ENCODE data around the gene RGS2.

Gene RGS2

GRCh38 chr1:192860478-192861185 is 51.8 kb downstream of the RGS2 start:
- Histone ChIP-seq H3K9me3 (ENCODE audit: control insufficient read depth, low read length) (no peaks in the 10 kb centered on the region), H3K36me3 (ENCODE audit: control insufficient read depth, insufficient read depth, low read length, severe bottlenecking) (no peaks in the 10 kb centered on the region), H3K4me1 (ENCODE audit: control insufficient read depth, insufficient read depth, low read length) (no peaks in the 10 kb centered on the region), H3K4me3 (ENCODE audit: low read length) (no peak overlapping the region), H3K27me3 (replicated peaks; ENCODE audit: control insufficient read depth, insufficient read depth, low read length) (no peaks in the 10 kb centered on the region), H3K9ac (ENCODE audit: low read length) (no peak overlapping the region)
- no peak for DNase-seq (ENCODE audit: low read depth)

GRCh38 chr1:192861860-192862259 is 53.0 kb downstream of the RGS2 start:
- no peak overlapping the region for H3K4me3 ChIP-seq (ENCODE audit: low read length)
- no peak for DNase-seq (ENCODE audit: low read depth)
- no peak overlapping the region for H3K9ac ChIP-seq (ENCODE audit: low read length)
- no peaks in the 10 kb centered on the region for H3K27me3 ChIP-seq (replicated peaks; ENCODE audit: control insufficient read depth, insufficient read depth, low read length)
- no peaks in the 10 kb centered on the region for H3K4me1 ChIP-seq (ENCODE audit: control insufficient read depth, insufficient read depth, low read length)
- no peaks in the 10 kb centered on the region for H3K36me3 ChIP-seq (ENCODE audit: control insufficient read depth, insufficient read depth, low read length, severe bottlenecking)
- no peaks in the 10 kb centered on the region for H3K9me3 ChIP-seq (ENCODE audit: control insufficient read depth, low read length)

All from adipocyte (in vitro differentiated cells).